Measurements from ENCODE around the gene MIER2.

Gene MIER2

DNA sequence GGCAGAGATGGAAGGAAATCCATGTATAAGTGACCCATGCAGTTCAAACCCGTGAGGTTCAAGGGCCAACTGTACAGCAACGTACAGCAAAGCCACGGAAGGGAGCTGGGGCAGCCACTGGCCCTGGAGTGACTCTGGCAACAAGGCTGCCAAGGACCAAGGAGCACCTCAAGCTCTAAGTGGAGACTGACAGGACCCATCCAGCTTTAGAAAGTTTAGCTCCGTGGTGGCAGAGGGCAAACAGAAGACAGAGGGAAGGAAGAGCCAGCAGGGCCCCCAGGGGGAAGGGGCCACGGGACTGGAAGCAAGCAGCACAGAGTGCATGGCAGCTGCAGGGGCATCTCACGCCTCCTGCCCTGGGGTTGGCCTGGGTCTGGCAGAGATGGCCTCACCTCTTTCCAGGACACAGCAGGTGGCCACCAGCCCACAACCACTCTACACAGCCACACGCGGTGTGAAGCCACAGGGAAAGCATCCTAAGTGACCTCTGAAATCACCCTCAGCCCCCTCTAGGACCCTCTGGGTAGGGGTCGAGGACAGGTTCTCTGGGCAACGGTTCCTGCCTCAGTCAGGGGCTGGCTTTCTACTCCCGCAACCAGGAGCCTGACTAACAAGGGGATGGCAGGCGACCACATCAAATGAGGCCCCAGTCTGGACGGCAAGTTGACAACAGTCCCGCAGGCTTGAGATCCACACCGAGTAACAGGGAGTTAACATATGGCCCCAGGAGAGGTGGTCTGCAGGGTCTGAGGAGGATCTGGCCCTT lies 3.8 kb downstream of the MIER2 start:
- DNase-seq (no peak), ATAC-seq (replicated peaks) (no peak)
- H3K9me3 Mint-ChIP-seq: peaks cover 0 to 9% of the 10 kb centered on the region in 2 donors
- H3K4me1 Mint-ChIP-seq: peaks cover 45 to 78% of the 10 kb centered on the region in 2 donors
- H3K27me3 Mint-ChIP-seq: peaks cover 7 to 10% of the 10 kb centered on the region in 2 donors
- no peak overlapping the region for H3K4me3 Mint-ChIP-seq
- no peak overlapping the region for H3K27ac Mint-ChIP-seq
- peaks cover 17 to 47% of the 10 kb centered on the region in 2 donors for H3K36me3 Mint-ChIP-seq

DNA sequence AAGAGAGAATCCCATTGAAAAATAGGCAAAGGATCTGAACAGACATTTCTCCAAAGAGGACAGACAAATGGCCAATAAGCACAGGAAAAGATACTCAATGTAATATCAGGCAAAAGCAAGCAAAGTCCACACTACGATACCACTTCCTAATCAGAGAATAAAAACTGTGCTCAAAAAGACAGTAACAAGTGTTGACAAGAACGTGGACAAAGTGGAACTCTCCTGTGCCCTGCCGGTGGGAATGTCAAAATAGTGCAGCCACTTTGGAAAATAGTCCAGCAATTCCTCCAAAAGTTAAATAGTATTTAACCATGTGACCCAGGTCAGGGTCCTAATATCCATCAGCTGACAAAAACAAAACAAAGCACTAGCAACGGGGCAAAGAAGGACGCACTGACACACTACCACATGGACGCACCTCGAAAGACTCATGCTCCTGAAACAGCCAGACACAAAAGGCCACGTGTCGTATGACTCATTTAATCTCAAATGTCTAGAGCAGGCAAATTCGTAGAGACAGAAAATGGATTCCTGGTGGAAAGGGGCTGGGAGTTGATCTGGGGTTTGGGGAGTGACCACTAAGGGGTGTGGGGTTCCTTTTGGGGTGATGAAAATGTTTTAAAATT lies 5.2 kb downstream of the MIER2 start:
- peaks cover 40 to 75% of the 10 kb centered on the region in 2 donors for H3K4me1 Mint-ChIP-seq
- peaks cover 0 to 3% of the 10 kb centered on the region in 2 donors for H3K9me3 Mint-ChIP-seq
- DNase-seq (no peak), ATAC-seq (replicated peaks) (no peak)
- H3K36me3 Mint-ChIP-seq: peaks cover 21 to 47% of the 10 kb centered on the region in 2 donors
- H3K4me3 Mint-ChIP-seq: no peak overlapping the region
- no peak overlapping the region for H3K27ac Mint-ChIP-seq
- H3K27me3 Mint-ChIP-seq: no peaks in the 10 kb centered on the region

DNA sequence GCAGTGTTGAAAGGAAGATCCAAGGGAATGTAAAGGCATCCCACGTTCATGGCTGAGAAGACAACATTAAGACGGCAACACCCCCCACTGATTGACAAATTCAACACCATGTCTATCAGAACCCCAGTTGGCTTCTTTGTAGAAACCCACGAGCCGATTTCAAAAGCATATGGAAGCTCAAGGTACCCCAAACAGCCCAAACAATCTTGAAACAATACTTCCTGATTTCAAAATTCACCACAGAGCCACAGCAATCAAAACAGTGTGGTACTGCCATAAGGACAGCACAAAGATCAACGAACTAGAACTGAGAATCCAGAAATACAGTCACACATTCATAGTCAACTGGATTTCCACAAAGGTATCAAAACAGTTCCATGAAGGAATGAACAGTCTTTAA lies 6.2 kb downstream of the MIER2 start:
- DNase-seq: no peak
- ATAC-seq (replicated peaks): no peak
- Mint-ChIP-seq H3K27me3 (no peaks in the 10 kb centered on the region), H3K4me3 (no peak overlapping the region), H3K27ac (no peak overlapping the region), H3K4me1 (peaks cover 35 to 69% of the 10 kb centered on the region in 2 donors), H3K36me3 (peaks cover 21 to 43% of the 10 kb centered on the region in 2 donors), H3K9me3 (peaks cover 0 to 3% of the 10 kb centered on the region in 2 donors)

DNA sequence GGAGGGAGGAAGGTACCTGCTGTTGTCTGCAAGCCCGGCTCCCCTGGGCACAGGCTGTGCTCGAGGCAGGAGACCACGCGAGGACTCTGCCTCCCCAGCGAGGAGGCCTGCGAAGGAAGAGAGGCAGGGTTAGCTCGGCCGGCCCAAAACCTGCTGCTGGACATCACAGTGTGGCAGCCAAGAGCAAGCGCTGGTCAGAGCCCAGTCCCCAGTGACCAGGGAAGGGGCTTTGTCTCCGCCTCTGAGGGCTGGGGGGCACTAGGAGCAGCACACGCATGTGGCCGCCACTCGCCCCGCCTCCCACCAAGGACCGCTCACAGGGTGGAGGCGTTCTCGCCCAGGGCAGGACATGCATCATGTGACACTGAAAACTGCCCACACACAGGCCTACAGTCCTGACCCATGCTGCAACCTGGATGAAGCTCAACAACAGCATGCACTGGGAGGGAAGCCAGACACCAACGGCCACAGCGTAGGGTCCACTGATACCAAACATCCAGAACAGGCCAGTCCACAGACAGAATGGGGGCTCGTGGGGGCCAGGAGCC lies 8.5 kb downstream of the MIER2 start:
- ATAC-seq (replicated peaks) (no peak), DNase-seq (no peak)
- peaks cover 18 to 46% of the 10 kb centered on the region in 2 donors for H3K4me1 Mint-ChIP-seq
- H3K9me3 Mint-ChIP-seq: peaks cover 0 to 3% of the 10 kb centered on the region in 2 donors
- no peak overlapping the region for H3K27ac Mint-ChIP-seq
- no peaks in the 10 kb centered on the region for H3K27me3 Mint-ChIP-seq
- H3K36me3 Mint-ChIP-seq: peaks cover 22 to 43% of the 10 kb centered on the region in 2 donors
- H3K4me3 Mint-ChIP-seq: no peak overlapping the region

DNA sequence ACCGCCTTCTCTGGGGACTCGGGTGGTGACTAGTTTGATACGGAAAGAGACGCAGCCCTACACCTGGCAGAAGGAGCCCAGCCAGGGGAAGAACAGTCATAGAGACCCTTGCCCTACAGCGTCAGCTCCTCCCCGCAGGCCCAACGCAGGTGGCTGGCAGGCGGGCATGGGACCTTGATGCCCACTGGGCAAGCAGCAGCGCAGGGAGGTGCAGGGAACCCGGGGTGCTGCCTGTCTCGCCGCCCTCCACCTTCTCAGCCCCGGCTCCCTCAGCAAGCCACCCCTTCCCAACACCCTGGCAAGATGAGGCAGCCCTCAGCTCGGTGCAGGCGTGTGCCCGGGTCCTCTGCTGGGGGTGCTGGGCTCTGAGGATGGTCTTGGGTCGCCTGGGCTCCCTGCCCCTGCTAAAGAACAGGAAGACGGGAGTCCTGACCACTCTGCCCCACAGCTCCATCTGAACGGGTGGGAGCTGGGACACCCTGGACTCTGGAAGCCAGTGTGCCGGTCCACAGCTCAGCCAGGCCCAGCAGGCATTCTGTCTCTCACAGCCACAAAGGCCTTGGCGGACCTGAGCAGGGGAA lies 9.0 kb downstream of the MIER2 start:
- DNase-seq (no peak), ATAC-seq (replicated peaks) (no peak)
- Mint-ChIP-seq H3K4me1 (peaks cover 13 to 41% of the 10 kb centered on the region in 2 donors), H3K27me3 (no peaks in the 10 kb centered on the region), H3K36me3 (peaks cover 27 to 46% of the 10 kb centered on the region in 2 donors), H3K27ac (no peak overlapping the region), H3K4me3 (no peak overlapping the region), H3K9me3 (peaks cover 0 to 4% of the 10 kb centered on the region in 2 donors)

DNA sequence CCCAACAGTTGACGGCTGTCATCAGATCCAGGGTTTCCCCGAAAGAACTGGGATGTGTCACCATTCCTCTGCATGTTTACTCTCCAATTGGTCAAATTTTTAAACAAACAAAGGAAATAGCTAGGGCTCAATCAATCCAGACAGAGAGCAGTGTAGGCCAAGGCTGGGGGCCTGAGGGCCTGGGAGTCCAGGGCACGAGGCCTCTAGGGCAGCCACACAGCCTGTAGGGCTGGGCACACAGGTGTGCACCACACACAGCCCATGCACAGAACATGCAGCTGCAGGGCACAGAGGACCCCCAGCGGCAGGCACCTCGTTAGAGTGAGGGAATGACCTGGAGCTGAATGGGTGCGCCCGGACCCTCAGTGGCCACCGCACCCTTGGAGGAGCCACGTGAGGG lies 9.5 kb downstream of the MIER2 start:
- DNase-seq (no peak), ATAC-seq (replicated peaks) (no peak)
- no peaks in the 10 kb centered on the region for H3K27me3 Mint-ChIP-seq
- H3K4me1 Mint-ChIP-seq: peaks cover 11 to 37% of the 10 kb centered on the region in 2 donors
- no peak overlapping the region for H3K27ac Mint-ChIP-seq
- H3K36me3 Mint-ChIP-seq: peaks cover 30 to 42% of the 10 kb centered on the region in 2 donors
- H3K9me3 Mint-ChIP-seq: peaks cover 0 to 4% of the 10 kb centered on the region in 2 donors
- H3K4me3 Mint-ChIP-seq: no peak overlapping the region

DNA sequence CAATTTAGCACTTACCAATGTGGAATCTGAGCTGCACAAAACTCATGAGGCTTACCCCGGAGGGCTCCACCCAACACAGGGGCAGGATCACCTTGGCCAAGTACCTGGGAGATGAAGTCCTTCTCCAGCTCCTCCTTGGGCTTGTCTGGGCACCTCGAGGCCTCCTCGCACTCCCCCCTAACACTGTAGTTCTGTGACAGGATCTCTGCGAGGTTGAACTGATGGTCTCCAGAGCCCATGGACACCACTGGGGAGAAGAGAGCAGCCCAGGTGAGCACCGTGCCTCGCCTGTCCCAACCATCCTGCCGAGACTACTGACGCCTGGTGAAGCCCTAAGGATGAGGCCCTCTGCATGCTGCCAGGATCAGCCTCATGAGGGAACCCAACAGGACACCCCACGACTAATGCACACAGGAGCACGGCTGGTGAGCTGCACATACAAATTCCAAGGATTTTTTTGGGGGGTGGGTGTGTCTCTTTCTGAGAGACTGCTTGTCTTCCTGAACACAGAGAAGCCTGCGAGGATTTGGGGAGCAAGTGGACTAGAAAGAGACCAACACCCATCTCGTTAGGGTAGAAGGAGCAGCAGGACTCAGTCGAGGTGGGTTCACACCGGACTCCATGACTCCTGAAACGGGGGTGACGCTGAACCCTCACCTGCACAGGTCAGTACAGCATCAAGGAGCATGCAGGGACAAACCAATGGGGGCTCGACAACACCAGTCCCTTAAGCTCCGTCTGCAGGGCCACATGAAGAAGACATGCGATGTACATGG lies 10.1 kb downstream of the MIER2 start:
- DNase-seq: no peak
- Mint-ChIP-seq H3K4me3 (no peak overlapping the region), H3K9me3 (peaks cover 0 to 2% of the 10 kb centered on the region in 2 donors), H3K36me3 (peaks cover 33 to 41% of the 10 kb centered on the region in 2 donors), H3K27ac (no peak overlapping the region), H3K27me3 (no peaks in the 10 kb centered on the region), H3K4me1 (peaks cover 8 to 33% of the 10 kb centered on the region in 2 donors)
- ATAC-seq (replicated peaks): no peak

DNA sequence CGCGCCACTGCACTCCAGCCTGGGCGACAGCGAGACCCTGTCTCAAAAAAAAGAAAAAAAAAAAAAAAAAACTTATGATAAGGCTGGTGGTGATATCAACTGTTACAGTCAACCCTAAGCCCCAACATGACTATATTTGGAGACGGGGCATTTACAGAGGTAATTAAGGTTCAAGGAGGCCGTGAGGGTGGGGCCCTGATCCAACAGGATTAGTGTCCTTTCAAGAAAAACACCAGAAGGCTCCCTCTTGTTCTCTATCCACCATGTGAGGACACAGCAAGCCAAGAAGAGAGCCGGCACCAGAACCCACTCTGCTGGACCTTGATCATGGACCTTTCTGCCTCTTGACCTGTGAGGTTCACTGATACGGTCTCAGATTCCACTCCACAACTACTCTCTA lies 14.1 kb downstream of the MIER2 start:
- no peak for DNase-seq
- no peak for ATAC-seq (replicated peaks)
- H3K4me1 Mint-ChIP-seq: peaks cover 0 to 6% of the 10 kb centered on the region in 2 donors
- no peaks in the 10 kb centered on the region for H3K27me3 Mint-ChIP-seq
- H3K27ac Mint-ChIP-seq: no peak overlapping the region
- H3K36me3 Mint-ChIP-seq: peaks cover 49 to 53% of the 10 kb centered on the region in 2 donors
- no peak overlapping the region for H3K4me3 Mint-ChIP-seq
- peaks cover 10 to 16% of the 10 kb centered on the region in 2 donors for H3K9me3 Mint-ChIP-seq

DNA sequence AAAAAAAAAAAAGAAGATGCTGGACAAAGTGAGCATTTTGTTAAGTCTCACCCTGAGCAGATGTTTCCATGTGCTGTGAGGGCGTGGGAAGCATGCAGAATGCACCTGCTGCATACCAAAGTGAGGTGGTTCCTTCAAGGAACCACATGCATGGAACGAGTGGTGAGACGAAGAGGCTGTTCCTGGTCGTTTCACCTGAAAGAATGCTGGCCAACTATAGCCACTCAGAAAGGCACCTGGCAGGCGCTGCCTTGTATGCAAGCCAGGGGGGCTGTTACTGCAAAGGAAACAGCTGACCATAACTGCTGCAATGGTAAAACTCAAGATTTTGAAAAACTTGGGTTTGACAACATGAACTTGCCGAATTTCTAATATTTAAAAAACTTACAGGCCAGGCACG lies 14.7 kb downstream of the MIER2 start:
- peaks cover 51 to 53% of the 10 kb centered on the region in 2 donors for H3K36me3 Mint-ChIP-seq
- no peak overlapping the region for H3K4me3 Mint-ChIP-seq
- H3K9me3 Mint-ChIP-seq: peaks cover 10 to 16% of the 10 kb centered on the region in 2 donors
- H3K27ac Mint-ChIP-seq: no peak overlapping the region
- no peaks in the 10 kb centered on the region for H3K27me3 Mint-ChIP-seq
- ATAC-seq (replicated peaks): no peak
- H3K4me1 Mint-ChIP-seq: peaks cover 0 to 3% of the 10 kb centered on the region in 2 donors
- DNase-seq: no peak

DNA sequence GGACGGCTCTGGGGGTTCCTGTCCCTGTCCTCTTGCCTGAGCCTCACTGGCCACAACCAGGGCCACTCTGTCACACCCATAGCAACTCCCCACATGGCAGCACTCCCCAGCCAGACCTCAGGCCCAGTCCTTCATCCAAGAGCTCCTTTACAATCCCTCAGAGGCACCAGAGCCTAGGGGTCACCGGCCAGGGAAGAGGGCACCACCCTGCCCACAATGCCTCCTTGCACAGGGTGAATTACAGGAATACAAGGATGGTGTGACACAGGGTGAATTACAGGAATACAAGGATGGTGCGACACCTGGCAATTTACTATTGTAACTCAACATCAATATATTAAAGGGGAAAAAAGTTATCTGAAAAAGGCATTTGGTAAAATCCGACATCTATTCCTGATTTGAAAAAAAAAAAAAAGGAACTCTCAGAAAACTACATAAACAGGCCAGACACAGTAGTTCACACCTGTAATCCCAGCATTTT lies 16.5 kb downstream of the MIER2 start:
- Mint-ChIP-seq H3K27me3 (no peaks in the 10 kb centered on the region), H3K4me3 (no peak overlapping the region), H3K36me3 (peaks cover 48 to 53% of the 10 kb centered on the region in 2 donors), H3K27ac (no peak overlapping the region), H3K4me1 (no peaks in the 10 kb centered on the region), H3K9me3 (peaks cover 10 to 16% of the 10 kb centered on the region in 2 donors)
- no peak for ATAC-seq (replicated peaks)
- no peak for DNase-seq

DNA sequence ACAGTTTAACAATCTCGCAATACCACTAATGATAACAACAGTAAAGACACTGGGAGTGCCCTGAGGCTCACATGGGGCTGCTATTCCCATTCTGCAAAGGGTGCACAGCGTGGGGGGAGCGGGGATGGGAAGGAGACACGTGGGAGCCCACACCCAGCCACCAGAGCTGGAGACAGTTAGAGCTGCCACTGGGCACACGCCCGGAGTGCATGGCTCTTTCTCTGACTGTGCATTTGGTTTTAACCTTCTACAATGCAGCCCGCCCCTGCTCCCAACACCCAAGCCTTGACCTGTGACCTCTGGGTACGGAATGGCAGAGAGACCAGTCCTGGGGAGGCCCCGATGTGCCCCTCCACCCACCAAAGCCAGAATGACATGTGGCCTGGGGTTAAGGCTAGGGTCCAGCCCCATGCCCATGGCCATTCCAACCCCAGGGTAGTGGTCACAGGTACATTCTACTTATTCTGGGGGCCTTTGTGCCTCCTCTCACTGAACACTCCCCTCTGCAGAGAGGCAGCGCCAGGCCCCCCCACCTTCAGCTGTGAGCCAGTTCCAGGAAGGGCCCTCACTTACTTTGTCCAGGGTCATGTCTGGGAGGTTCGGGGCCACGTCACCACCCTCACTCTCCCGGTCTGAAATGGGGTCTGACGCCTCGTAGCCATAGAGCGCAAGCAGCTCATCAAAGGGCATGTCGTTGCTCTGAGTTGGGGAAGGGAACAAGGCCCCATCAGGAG lies 17.1 kb downstream of the MIER2 start:
- ATAC-seq (replicated peaks): no peak
- Mint-ChIP-seq H3K27me3 (no peaks in the 10 kb centered on the region), H3K4me3 (no peak overlapping the region), H3K36me3 (peaks cover 48 to 53% of the 10 kb centered on the region in 2 donors), H3K9me3 (peaks cover 10 to 16% of the 10 kb centered on the region in 2 donors), H3K27ac (no peak overlapping the region), H3K4me1 (no peaks in the 10 kb centered on the region)
- no peak for DNase-seq

DNA sequence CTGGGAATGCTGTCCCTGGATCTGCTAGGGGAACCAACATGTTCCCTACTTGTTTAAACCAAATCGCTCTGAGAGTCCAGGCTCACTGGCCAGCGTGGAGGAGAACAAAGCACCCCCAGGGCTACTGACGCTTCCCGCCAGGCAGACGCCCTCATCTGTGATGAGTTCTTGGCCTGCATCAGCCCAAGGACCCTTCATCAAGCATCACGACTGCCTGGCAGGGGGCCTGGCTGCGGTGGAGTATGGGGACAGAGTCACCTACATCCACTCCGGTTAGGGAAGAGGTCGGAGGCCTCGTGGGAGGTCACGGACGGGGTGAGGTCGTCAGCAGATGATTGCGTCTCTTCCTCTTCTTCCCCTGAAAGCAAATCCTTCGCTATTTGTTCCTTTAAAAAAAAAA lies 17.7 kb downstream of the MIER2 start:
- no peaks in the 10 kb centered on the region for H3K4me1 Mint-ChIP-seq
- no peak overlapping the region for H3K4me3 Mint-ChIP-seq
- no peak for ATAC-seq (replicated peaks)
- peaks cover 48 to 53% of the 10 kb centered on the region in 2 donors for H3K36me3 Mint-ChIP-seq
- H3K27ac Mint-ChIP-seq: no peak overlapping the region
- H3K9me3 Mint-ChIP-seq: peaks cover 10 to 16% of the 10 kb centered on the region in 2 donors
- no peaks in the 10 kb centered on the region for H3K27me3 Mint-ChIP-seq
- no peak for DNase-seq

DNA sequence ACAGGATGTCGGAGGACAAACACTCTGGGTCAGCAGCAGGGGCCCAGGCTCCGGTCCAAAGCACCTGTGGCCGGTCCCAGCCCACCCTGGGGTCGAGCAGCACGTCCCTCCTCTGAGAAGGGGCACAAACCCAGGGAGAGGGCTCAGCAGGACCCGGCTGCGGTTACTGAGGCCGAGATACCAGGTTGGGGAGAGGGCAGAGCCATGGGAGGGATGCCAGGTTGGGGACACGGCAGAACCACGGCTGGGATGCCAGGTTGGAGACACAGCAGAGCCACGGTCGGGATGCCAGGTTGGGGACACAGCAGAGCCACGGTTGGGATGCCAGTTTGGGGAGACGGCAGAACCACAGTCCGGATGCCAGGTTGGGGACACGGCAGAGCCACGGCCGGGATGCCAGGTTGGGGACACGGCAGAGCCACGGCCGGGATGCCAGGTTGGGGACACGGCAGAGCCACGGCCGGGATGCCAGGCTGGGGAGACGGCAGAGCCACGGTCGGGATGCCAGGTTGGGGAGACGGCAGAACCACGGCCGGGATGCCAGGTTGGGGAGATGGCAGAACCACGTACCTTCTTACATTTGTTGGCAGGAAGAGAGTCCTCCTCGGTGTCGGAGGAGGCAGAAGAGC lies 18.5 kb downstream of the MIER2 start:
- Mint-ChIP-seq H3K4me1 (no peaks in the 10 kb centered on the region), H3K4me3 (no peak overlapping the region), H3K9me3 (peaks cover 10 to 16% of the 10 kb centered on the region in 2 donors), H3K27me3 (no peaks in the 10 kb centered on the region), H3K36me3 (peaks cover 48 to 51% of the 10 kb centered on the region in 2 donors), H3K27ac (no peak overlapping the region)
- ATAC-seq (replicated peaks): no peak
- no peak for DNase-seq

All from stimulated activated naive B cell treated with anti-CD40 and anti-IgM and Interleukin-4, amounts not matched to agents 10 μg/mL and 1 μg/mL and 100 μg/mL, for 72 hours (primary cell).